ENCODE measurements around the gene CCDC60. TPM values are rescaled to one million over a fixed set of nuclear protein-coding genes. Genes with fewer than 3 reads are reported as not detected.

Gene CCDC60
- total and polyA plus RNA-seq, 10 donors: not detected

GRCh38 chr12:119363037-119363436 lies 28.5 kb downstream of the CCDC60 start:
- Histone ChIP-seq H3K4me1 (no peaks in the 10 kb centered on the region), H3K27me3 (replicated peaks in 1 of 7) (no peaks in the 10 kb centered on the region), H3K9me3 (peaks cover 0 to 11% (median 0%) of the 10 kb centered on the region in 8 donors), H3K4me3 (no peak overlapping the region), H3K36me3 (no peaks in the 10 kb centered on the region), H3K27ac (no peak overlapping the region)
- TF ChIP-seq POLR2A (IDR thresholded peaks at IDR 0.05): no peak
- no peak for TF ChIP-seq CTCF (IDR thresholded peaks at IDR 0.05 in 8 of 11, conservative IDR thresholded peaks at IDR 0.05 in 3 of 11)
- TF ChIP-seq POLR2AphosphoS5 (IDR thresholded peaks at IDR 0.05): no peak
- 84 to 93% (median 90%) methylated on average over 4 of the region's 4 CpGs for WGBS, 5 donors
- no peak for DNase-seq
- intact Hi-C loops (cut with DNase I; ENCODE audit: low total_unique reads): no loop called here

- no peak overlapping the region for H3K4me3 ChIP-seq
- no peak overlapping the region for H3K27ac ChIP-seq
- H3K4me1 ChIP-seq: no peaks in the 10 kb centered on the region
- no peaks in the 10 kb centered on the region for H3K27me3 ChIP-seq (replicated peaks in 1 of 7)
- DNase-seq: no peak
- peaks cover 0 to 6% (median 0%) of the 10 kb centered on the region in 8 donors for H3K9me3 ChIP-seq
- WGBS, 5 donors: 56 to 72% (median 64%) methylated on average over 1 of the region's 1 CpG
- TF ChIP-seq CTCF (IDR thresholded peaks at IDR 0.05 in 8 of 11, conservative IDR thresholded peaks at IDR 0.05 in 3 of 11) (no peak), POLR2AphosphoS5 (IDR thresholded peaks at IDR 0.05) (no peak), POLR2A (IDR thresholded peaks at IDR 0.05) (no peak)
- H3K36me3 ChIP-seq: no peaks in the 10 kb centered on the region
- intact Hi-C loops (cut with DNase I; ENCODE audit: low total_unique reads): no loop called here
These were observed 29.0 kb downstream of the CCDC60 start for GRCh38 chr12:119363490-119363889.

- 80 to 86% (median 85%) methylated on average over 3 of the region's 3 CpGs for WGBS, 5 donors
- Histone ChIP-seq H3K27ac (no peak overlapping the region), H3K4me1 (no peaks in the 10 kb centered on the region), H3K27me3 (replicated peaks in 1 of 7) (no peaks in the 10 kb centered on the region), H3K4me3 (no peak overlapping the region), H3K36me3 (no peaks in the 10 kb centered on the region), H3K9me3 (peaks cover 0 to 6% (median 0%) of the 10 kb centered on the region in 8 donors)
- no peak for DNase-seq
- no peak for TF ChIP-seq POLR2AphosphoS5 (IDR thresholded peaks at IDR 0.05)
- TF ChIP-seq CTCF (IDR thresholded peaks at IDR 0.05 in 8 of 11, conservative IDR thresholded peaks at IDR 0.05 in 3 of 11): no peak
- TF ChIP-seq POLR2A (IDR thresholded peaks at IDR 0.05): no peak
- intact Hi-C loops (cut with DNase I; ENCODE audit: low total_unique reads): no loop called here
These were observed 30.9 kb downstream of the CCDC60 start for GRCh38 chr12:119365451-119365850.

GRCh38 chr12:119366007-119366406 lies 31.5 kb downstream of the CCDC60 start:
- H3K27ac ChIP-seq: no peak overlapping the region
- no peaks in the 10 kb centered on the region for H3K36me3 ChIP-seq
- intact Hi-C loops (cut with DNase I; ENCODE audit: low total_unique reads): no loop called here
- no peak overlapping the region for H3K4me3 ChIP-seq
- H3K27me3 ChIP-seq (replicated peaks in 1 of 7): no peaks in the 10 kb centered on the region
- 84 to 87% (median 85%) methylated on average over 6 of the region's 6 CpGs for WGBS, 5 donors
- DNase-seq: no peak
- H3K9me3 ChIP-seq: peaks cover 0 to 6% (median 0%) of the 10 kb centered on the region in 8 donors
- no peaks in the 10 kb centered on the region for H3K4me1 ChIP-seq
- TF ChIP-seq POLR2AphosphoS5 (IDR thresholded peaks at IDR 0.05) (no peak), POLR2A (IDR thresholded peaks at IDR 0.05) (no peak), CTCF (IDR thresholded peaks at IDR 0.05 in 8 of 11, conservative IDR thresholded peaks at IDR 0.05 in 3 of 11) (no peak)
